Upper lobe of right lung (tissue), 1 donor: Measurements from ENCODE around the gene LRSAM1. TPM values are rescaled to one million over a fixed set of nuclear protein-coding genes. Genes with fewer than 3 reads are reported as not detected.
A peak's percentile ranks its signal among the peaks of the same experiment; 100 is the strongest.

Source experiments
- ATAC-seq: fragments of 200-7000 bp; cut with Tn5 transposase; one replicate; pipeline ENCODE4 v1.9.1; 2020; ENCODE audit warnings: mild to moderate bottlenecking, moderate library complexity
- DNase-seq: peaks from one replicate; pipeline ENCODE4 v3.0.0-alpha.2; 2020
- H3K27ac ChIP-seq: fragments of 200-600 bp; one replicate; pipeline ENCODE4 v1.8.0; 2022
- H3K27me3 ChIP-seq: fragments of 200-600 bp; one replicate; pipeline ENCODE4 v1.8.0; 2022; ENCODE audit warnings: mild to moderate bottlenecking
- H3K36me3 ChIP-seq: fragments of 200-600 bp; one replicate; pipeline ENCODE4 v1.8.0; 2022
- H3K4me1 ChIP-seq: fragments of 200-600 bp; one replicate; pipeline ENCODE4 v1.8.0; 2022
- H3K4me3 ChIP-seq: fragments of 200-600 bp; one replicate; pipeline ENCODE4 v1.8.0; 2022; ENCODE audit warnings: mild to moderate bottlenecking
- H3K9me3 ChIP-seq: fragments of 200-600 bp; one replicate; pipeline ENCODE4 v1.8.0; 2022
- intact Hi-C: fragments of 100-400 bp; cut with DNase I; formaldehyde crosslinking; loops from one replicate; pipeline ENCODE4 v1.11.0; 2022
- total RNA-seq: library from RNA; stranded (reverse); fragmentation: NEBNext Ultra II Directional; extraction: Animal tissue kit (Norgen Biotek cat#: 25700); gene quantifications from one replicate; pipeline ENCODE4 v1.2.1, GENCODE V29; 2021
- TF ChIP-seq, protein P1 (sequence below): fragments of 200-600 bp; IDR thresholded peaks from one replicate; pipeline ENCODE4 v1.8.0; 2022; ENCODE audit warnings: antibody characterized with exemption
- donor health status: DM: no; HTN: yes; CAD: no; lungs with severe emphysema.

LRSAM1 gene
- total RNA-seq, 1 donor from 2014 or later, result 18.8 TPM

DNA sequence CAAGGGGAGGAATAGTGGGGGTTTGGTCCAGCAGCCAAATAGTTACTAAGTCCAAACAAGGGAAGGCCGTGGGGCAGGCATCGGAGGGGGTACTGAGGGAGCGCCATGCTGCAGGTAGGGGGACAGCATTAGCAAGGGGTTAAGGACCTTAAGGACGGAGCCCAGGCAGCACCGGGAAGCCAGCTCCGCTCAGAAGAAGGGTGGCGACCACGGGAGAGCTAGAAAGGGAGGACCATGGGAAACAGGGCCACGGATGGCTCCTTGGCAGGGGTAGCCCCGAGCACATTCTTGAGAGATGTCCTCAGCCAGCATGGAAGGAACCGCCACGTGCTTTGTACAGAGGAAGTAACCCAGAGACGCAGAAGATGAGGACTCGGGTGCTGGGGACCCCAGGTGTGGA is 84.5 kb downstream of the LRSAM1 start:
- peaks cover 60% of the 10 kb centered on the region for H3K4me1 ChIP-seq
- TF ChIP-seq, protein P1, sequence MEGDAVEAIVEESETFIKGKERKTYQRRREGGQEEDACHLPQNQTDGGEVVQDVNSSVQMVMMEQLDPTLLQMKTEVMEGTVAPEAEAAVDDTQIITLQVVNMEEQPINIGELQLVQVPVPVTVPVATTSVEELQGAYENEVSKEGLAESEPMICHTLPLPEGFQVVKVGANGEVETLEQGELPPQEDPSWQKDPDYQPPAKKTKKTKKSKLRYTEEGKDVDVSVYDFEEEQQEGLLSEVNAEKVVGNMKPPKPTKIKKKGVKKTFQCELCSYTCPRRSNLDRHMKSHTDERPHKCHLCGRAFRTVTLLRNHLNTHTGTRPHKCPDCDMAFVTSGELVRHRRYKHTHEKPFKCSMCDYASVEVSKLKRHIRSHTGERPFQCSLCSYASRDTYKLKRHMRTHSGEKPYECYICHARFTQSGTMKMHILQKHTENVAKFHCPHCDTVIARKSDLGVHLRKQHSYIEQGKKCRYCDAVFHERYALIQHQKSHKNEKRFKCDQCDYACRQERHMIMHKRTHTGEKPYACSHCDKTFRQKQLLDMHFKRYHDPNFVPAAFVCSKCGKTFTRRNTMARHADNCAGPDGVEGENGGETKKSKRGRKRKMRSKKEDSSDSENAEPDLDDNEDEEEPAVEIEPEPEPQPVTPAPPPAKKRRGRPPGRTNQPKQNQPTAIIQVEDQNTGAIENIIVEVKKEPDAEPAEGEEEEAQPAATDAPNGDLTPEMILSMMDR, result no peak
- no peak for DNase-seq

DNA sequence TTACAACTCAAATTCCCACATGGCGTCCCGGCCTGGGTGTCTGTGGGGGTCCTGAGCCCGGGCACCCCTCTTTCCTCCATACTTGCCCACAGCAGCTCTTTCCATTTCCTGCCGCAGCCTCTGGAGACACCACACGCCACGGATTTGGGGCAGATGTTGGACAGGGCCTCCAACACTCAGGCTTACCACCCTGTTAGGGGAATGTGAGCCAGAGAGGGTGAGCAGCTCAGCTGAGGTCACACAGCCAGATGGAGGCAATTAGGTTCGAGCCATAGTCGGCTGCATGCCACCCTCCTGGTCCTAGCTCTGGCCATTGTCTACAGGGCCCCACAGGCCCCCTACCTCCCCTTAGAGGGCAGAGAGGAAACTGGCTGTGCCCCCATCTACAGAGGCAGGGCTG is 85.2 kb downstream of the LRSAM1 start:
- Histone ChIP-seq H3K36me3 (peaks cover 10% of the 10 kb centered on the region), H3K4me3 (no peak overlapping the region), H3K4me1 (peaks cover 67% of the 10 kb centered on the region), H3K27ac (peak overlapping the region; percentile 30), H3K27me3 (no peaks in the 10 kb centered on the region), H3K9me3 (no peaks in the 10 kb centered on the region)
- TF ChIP-seq, protein P1, result no peak
- ATAC-seq (no peak), DNase-seq (no peak)
- intact Hi-C loops, result no loop called here

More for the DNA sequence above, 84.5 kb downstream of the LRSAM1 start:
- ATAC-seq, result no peak
- H3K27me3 ChIP-seq, result no peaks in the 10 kb centered on the region
- peak overlapping the region; percentile 45 for H3K27ac ChIP-seq
- H3K9me3 ChIP-seq, result no peaks in the 10 kb centered on the region
- no peak overlapping the region for H3K4me3 ChIP-seq
- intact Hi-C loops, result no loop called here
- H3K36me3 ChIP-seq, result peaks cover 16% of the 10 kb centered on the region

DNA sequence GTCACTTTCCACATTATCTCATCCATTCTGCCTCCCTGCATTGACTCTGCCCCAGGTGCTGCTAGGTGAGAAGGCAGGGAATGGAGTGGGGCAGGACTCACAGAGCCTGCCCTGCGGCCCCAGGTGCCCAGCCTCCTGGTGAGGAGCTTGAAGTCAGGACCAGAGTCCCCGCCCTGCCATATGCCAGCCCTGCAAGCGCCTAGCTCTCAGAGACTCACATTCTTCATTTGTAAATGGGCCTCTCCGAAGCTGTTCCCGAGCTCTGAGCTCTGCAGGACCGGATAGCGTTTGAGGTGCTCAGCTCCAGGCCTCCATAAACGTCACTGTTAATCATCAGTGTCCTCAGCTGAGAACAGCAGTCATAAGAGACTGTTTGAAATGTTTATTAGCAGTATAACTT is 85.7 kb downstream of the LRSAM1 start:
- peak overlapping the region; percentile 30 for H3K27ac ChIP-seq

DNA sequence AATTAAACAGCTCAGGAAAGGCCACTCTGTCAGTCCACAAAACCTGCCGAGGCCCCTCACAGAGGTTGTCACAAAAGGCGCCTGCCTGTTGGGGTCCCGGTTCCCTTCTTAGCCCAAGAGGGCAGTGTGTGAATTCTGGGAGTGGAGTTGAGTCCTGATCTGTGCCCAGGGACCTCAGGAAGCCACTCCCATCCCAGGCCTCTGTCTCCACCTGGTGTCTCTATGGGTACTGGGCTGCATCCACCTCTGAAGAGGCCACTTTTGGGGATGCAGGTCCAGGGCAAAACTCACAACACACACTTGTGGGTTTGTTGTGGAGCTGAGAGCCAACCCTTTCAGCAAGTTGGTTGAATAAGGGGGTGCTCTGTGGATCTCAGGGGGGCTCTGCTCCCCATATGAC is 86.5 kb downstream of the LRSAM1 start:
- DNase-seq (no peak), ATAC-seq (no peak)
- H3K9me3 ChIP-seq, result no peaks in the 10 kb centered on the region
- H3K4me3 ChIP-seq, result no peak overlapping the region
- H3K4me1 ChIP-seq, result peaks cover 80% of the 10 kb centered on the region
- intact Hi-C loops, result no loop called here
- TF ChIP-seq, protein P1, result peak; percentile 9
- H3K36me3 ChIP-seq, result no peaks in the 10 kb centered on the region
- H3K27me3 ChIP-seq, result no peaks in the 10 kb centered on the region
- H3K27ac ChIP-seq, result peak overlapping the region; percentile 30

More for the DNA sequence above, 85.7 kb downstream of the LRSAM1 start:
- no peaks in the 10 kb centered on the region for H3K27me3 ChIP-seq
- peaks cover 5% of the 10 kb centered on the region for H3K36me3 ChIP-seq
- DNase-seq, result no peak
- intact Hi-C loops, result no loop called here
- TF ChIP-seq, protein P1, result no peak
- no peaks in the 10 kb centered on the region for H3K9me3 ChIP-seq
- peak; percentile 42 for ATAC-seq
- no peak overlapping the region for H3K4me3 ChIP-seq
- H3K4me1 ChIP-seq, result peaks cover 72% of the 10 kb centered on the region

DNA sequence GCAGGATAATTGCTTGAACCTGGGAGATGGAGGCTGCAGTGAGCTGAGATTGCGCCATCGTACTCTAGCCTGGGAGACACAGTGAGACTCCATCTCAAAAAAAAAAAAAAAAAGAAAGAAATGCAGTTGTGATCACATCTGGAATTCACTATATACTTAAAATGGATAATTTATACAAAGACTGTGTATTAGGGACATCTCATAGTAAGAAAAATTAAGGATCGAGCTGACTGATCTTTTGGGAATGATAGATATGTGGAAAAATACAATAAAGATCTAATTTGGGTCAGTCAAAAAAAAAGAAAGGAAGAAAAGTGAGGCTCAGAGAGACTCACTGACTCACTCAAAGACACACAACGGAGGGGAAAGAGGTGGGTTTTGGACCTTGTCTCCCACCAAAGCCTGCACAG is 87.5 kb downstream of the LRSAM1 start:
- Histone ChIP-seq H3K36me3 (no peaks in the 10 kb centered on the region), H3K27me3 (no peaks in the 10 kb centered on the region), H3K9me3 (no peaks in the 10 kb centered on the region), H3K4me1 (peaks cover 89% of the 10 kb centered on the region), H3K27ac (peak overlapping the region; percentile 61), H3K4me3 (no peak overlapping the region)
- DNase-seq (no peak), ATAC-seq (no peak)
- intact Hi-C loops, result no loop called here
- TF ChIP-seq, protein P1, result no peak
